Keratinocyte (primary cell): ENCODE measurements around the gene LSP1. TPM values are rescaled to one million over a fixed set of nuclear protein-coding genes. Genes with fewer than 3 reads are reported as not detected.

Experiments used
- DNase-seq: peaks from one replicate; pipeline ENCODE4 v3.0.0-alpha.2; 2011; ENCODE audit warnings: low read depth, missing footprints, low spot score
- FAIRE-seq: peaks from 2 replicates; lab custom pipeline; 2011; peaks lifted over from hg19 to GRCh38; lab: Jason Lieb, UNC
- H2AFZ ChIP-seq: 2 replicates; pipeline ENCODE4 v1.6.0; 2012; ENCODE audit warnings: low read length, control low read depth, inconsistent platforms; ENCODE audit not compliant: control insufficient read depth
- H3K27ac ChIP-seq: 2 replicates; pipeline ENCODE4 v1.5.1; 2011; ENCODE audit warnings: low read length; ENCODE audit not compliant: control insufficient read depth, insufficient read depth
- H3K27me3 ChIP-seq: 3 replicates; pipeline ENCODE4 v1.6.0; 2011; ENCODE audit warnings: low read length; ENCODE audit not compliant: control insufficient read depth, insufficient read depth; ENCODE audit errors: extremely low read depth
- H3K36me3 ChIP-seq, 2 experiments: 2 replicates in 1 of 2; 3 replicates in 1 of 2; pipeline ENCODE4 v1.5.1; 2011; ENCODE audit warnings: low read length in 2 of 2, mild to moderate bottlenecking in 1 of 2; ENCODE audit not compliant: control insufficient read depth in 2 of 2, insufficient read depth in 2 of 2; ENCODE audit errors: extremely low read depth in 1 of 2
- H3K4me1 ChIP-seq: 3 replicates; pipeline ENCODE4 v1.5.1; 2011; ENCODE audit warnings: low read length; ENCODE audit not compliant: control insufficient read depth, insufficient read depth; ENCODE audit errors: extremely low read depth
- H3K4me2 ChIP-seq: 3 replicates; pipeline ENCODE4 v1.6.0; 2011; ENCODE audit warnings: low read depth, low read length; ENCODE audit not compliant: control insufficient read depth, insufficient read depth; ENCODE audit errors: extremely low read depth
- H3K4me3 ChIP-seq, 3 experiments: fragments of 200-600 bp in 1 of 3; sonication (generic) in 1 of 3; 2 replicates in 2 of 3; 3 replicates in 1 of 3; pipeline ENCODE4 v1.5.1; 2011 to 2016; ENCODE audit warnings: low read length in 3 of 3, mild to moderate bottlenecking in 3 of 3, control low read depth in 2 of 3, inconsistent platforms in 1 of 3, low read depth in 1 of 3, mixed read lengths in 1 of 3, mixed run types in 1 of 3, moderate library complexity in 1 of 3; ENCODE audit not compliant: control insufficient read depth in 2 of 3, insufficient read depth in 2 of 3; ENCODE audit errors: extremely low read depth in 1 of 3
- H3K79me2 ChIP-seq: 2 replicates; pipeline ENCODE4 v1.6.0; 2012; ENCODE audit warnings: low read length; ENCODE audit not compliant: control insufficient read depth, insufficient read depth
- H3K9ac ChIP-seq: 3 replicates; pipeline ENCODE4 v1.6.0; 2011; ENCODE audit warnings: low read length; ENCODE audit not compliant: control insufficient read depth, insufficient read depth; ENCODE audit errors: extremely low read depth
- H3K9me1 ChIP-seq: 3 replicates; pipeline ENCODE4 v1.6.0; 2011; ENCODE audit warnings: low read length; ENCODE audit not compliant: control insufficient read depth, insufficient read depth; ENCODE audit errors: extremely low read depth
- H3K9me3 ChIP-seq: 2 replicates; pipeline ENCODE4 v1.5.1; 2012; ENCODE audit warnings: low read depth, low read length; ENCODE audit not compliant: control insufficient read depth
- H4K20me1 ChIP-seq: 3 replicates; pipeline ENCODE4 v1.6.0; 2011; ENCODE audit warnings: low read length; ENCODE audit not compliant: control insufficient read depth, insufficient read depth; ENCODE audit errors: extremely low read depth
- EZH2 ChIP-seq: IDR thresholded peaks from one replicate; pipeline ENCODE4 v1.6.1; 2012; ENCODE audit warnings: inconsistent platforms, mild to moderate bottlenecking, low read length, moderate library complexity
- dilution Hi-C: fragments of 300-500 bp; cut with MboI; formaldehyde crosslinking; loops from one replicate; pipeline ENCODE4 v1.7.0; 2020; ENCODE audit warnings: low sequenced_read_pairs; ENCODE audit not compliant: extremely low pct_ligation_motif_present
- polyA plus RNA-seq, 5 experiments: library from polyadenylated mRNA; depleted of rRNA in 3 of 5; stranded (reverse) in 3 of 5; stranded (forward) in 1 of 5; unstranded in 1 of 5; fragments of >200 nt; gene quantifications; 1 replicate in 1 of 5; 2 replicates in 3 of 5; 3 replicates in 1 of 5; pipeline versions ENCODE4 v1.2.1 to v1.2.3, GENCODE V29; 2011 to 2012; ENCODE audit warnings: missing spikeins in 2 of 5, low read depth in 1 of 5, low replicate concordance in 1 of 5
- TF ChIP-seq, protein P1 (sequence below), 3 experiments: IDR thresholded peaks in 1 of 3; conservative IDR thresholded peaks in 1 of 3; optimal IDR thresholded peaks in 1 of 3; 2 replicates in 2 of 3; 3 replicates in 1 of 3; pipeline versions ENCODE3 to v1.5.1; 2011; ENCODE audit warnings: low read length in 3 of 3, mild to moderate bottlenecking in 3 of 3, moderate library complexity in 2 of 3, control low read depth in 1 of 3, inconsistent platforms in 1 of 3; ENCODE audit not compliant: insufficient read depth in 2 of 3; ENCODE audit errors: extremely low read depth in 1 of 3

The LSP1 gene
- polyA plus RNA-seq, 1 donor (not counting 4 experiments of a cell fraction or from before 2014, with no cell fraction given) = 0.94 TPM

DNA sequence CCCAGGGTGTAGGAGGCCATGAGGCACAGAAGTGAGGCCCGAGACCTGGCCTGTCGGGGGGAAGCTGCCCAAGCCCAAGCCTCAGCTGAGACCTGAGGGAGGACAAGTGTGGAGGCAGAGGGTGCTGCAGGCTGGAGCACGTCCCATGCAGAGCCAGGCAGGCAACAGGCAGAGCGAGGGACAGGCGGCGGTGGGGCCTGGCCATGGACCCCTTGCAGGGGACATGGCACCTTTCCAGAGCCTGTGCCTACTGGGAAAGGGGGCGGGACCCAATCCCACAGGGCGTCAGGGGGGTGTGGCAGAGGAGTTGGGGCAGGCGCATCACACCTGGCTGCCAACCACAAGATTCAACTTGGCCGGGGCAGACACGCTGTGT is 9.8 kb upstream of the LSP1 start:
- Histone ChIP-seq H3K4me1 (peaks cover 32% of the 10 kb centered on the region), H3K4me3 (no peak overlapping the region), H3K9me3 (no peaks in the 10 kb centered on the region), H2AFZ (no peak overlapping the region), H3K27me3 (no peaks in the 10 kb centered on the region), H4K20me1 (no peaks in the 10 kb centered on the region), H3K9me1 (no peaks in the 10 kb centered on the region), H3K79me2 (no peaks in the 10 kb centered on the region), H3K27ac (peak overlapping the region; percentile 14), H3K4me2 (peak overlapping the region; percentile 73), H3K36me3 (no peaks in the 10 kb centered on the region), H3K9ac (peak overlapping the region; percentile 50)
- FAIRE-seq = peak; percentile 20
- DNase-seq = no peak
- dilution Hi-C loops = no loop called here
- TF ChIP-seq, protein P1, sequence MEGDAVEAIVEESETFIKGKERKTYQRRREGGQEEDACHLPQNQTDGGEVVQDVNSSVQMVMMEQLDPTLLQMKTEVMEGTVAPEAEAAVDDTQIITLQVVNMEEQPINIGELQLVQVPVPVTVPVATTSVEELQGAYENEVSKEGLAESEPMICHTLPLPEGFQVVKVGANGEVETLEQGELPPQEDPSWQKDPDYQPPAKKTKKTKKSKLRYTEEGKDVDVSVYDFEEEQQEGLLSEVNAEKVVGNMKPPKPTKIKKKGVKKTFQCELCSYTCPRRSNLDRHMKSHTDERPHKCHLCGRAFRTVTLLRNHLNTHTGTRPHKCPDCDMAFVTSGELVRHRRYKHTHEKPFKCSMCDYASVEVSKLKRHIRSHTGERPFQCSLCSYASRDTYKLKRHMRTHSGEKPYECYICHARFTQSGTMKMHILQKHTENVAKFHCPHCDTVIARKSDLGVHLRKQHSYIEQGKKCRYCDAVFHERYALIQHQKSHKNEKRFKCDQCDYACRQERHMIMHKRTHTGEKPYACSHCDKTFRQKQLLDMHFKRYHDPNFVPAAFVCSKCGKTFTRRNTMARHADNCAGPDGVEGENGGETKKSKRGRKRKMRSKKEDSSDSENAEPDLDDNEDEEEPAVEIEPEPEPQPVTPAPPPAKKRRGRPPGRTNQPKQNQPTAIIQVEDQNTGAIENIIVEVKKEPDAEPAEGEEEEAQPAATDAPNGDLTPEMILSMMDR (optimal IDR thresholded peaks at IDR 0.05 in 1 of 3, IDR thresholded peaks at IDR 0.05 in 1 of 3, conservative IDR thresholded peaks at IDR 0.05 in 1 of 3; ENCODE audit: extremely low read depth in 1 of 3, insufficient read depth in 2 of 3, low read length in 3 of 3) = no peak
- no peak for TF ChIP-seq EZH2

DNA sequence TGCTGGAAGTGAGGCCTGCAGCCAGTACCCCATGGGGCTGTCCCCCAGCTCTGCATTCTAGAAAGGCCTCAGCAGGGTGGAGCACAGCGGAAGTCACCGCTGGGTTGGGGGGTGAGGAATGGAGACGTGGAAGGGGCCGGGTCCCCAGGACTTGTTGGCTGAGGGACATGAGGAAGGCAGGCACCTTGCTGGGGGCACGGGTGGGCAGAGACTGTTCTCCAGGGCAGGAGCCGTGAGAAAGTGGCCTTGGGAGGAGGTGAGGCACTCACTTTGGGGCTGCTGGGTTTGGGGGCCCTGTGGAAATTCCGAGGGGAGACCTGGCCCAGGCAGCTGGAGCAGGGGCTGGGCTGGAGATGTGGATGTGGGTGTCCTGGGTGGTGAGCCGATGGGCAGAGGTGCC is 9.1 kb upstream of the LSP1 start:
- Histone ChIP-seq H3K27me3 (no peaks in the 10 kb centered on the region), H3K79me2 (no peaks in the 10 kb centered on the region), H3K4me2 (peak overlapping the region; percentile 73), H3K9me1 (no peaks in the 10 kb centered on the region), H3K4me3 (no peak overlapping the region), H3K9ac (peak overlapping the region; percentile 50), H3K4me1 (peaks cover 32% of the 10 kb centered on the region), H4K20me1 (no peaks in the 10 kb centered on the region), H3K36me3 (no peaks in the 10 kb centered on the region), H3K27ac (peak overlapping the region; percentile 61), H3K9me3 (no peaks in the 10 kb centered on the region), H2AFZ (peak overlapping the region; percentile 24)
- FAIRE-seq (no peak), DNase-seq (no peak)
- TF ChIP-seq, protein P1 (optimal IDR thresholded peaks at IDR 0.05 in 1 of 3, IDR thresholded peaks at IDR 0.05 in 1 of 3, conservative IDR thresholded peaks at IDR 0.05 in 1 of 3; ENCODE audit: extremely low read depth in 1 of 3, insufficient read depth in 2 of 3, low read length in 3 of 3) = no peak
- no peak for TF ChIP-seq EZH2
- dilution Hi-C loops = no loop called here
